GM21390 (cell line): ENCODE measurements around the gene P4HB.

Source experiments
- ATAC-seq: cut with Tn5 transposase; IDR thresholded peaks from one replicate; pipeline ENCODE4 v1.9.1; 2021; ENCODE audit not compliant: unreplicated experiment

Gene P4HB

DNA sequence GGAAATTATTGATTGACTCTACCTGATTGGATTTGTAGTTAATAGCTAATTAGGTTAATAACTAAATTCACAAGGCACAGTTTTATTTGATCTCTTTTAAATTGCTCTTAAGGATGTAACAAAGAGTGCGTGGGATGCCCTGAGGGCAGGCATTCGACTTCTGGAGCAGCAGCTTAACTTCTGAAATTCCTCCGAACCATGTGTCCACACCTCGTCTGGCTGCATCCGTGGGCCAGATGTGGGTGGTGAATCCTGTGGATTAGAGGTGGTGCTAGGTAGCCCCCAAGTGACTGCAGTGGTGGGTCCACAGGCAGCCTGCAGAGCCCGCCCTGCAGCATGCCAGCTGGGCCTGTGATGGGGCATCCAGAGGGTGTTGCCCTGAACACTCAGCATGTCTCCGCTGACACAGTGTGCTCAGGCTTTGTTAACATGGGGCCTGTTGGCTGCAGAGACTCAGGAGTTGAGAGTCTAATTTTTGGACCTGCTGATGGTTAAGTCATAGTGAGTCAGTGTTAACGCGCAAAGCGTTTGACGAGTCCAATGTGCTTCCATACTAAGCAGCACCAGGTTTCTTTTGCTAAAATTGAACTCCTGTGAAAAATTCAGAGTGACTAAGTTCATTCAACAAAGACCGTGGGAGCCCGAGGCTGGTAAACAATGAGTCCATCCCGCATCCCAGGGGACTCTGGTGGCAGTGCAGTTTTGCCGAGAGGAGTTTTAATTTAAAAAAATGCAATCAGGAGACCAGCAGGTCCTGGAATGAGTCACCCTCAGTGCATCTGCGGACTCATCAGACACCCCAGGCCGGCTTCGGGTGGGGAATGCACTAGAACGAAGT lies 37.9 kb upstream of the P4HB start:
- no peak for ATAC-seq

DNA sequence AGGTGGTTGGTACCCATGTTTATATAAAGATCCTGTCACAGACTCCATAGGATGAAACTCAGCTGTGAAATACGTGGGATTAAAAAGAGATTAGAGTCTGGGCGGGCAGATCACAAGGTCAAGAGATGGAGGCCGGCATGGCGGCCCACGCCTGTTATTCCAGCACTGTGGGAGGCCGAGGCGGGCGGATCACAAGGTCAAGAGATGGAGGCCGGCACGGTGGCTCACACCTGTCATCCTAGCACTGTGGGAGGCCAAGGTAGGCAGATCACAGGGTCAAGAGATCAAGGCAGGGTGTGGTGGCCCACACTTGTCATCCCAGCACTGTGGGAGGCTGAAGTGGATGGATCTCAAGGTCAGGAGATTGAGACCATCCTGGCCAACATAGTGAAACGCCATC lies 35.1 kb upstream of the P4HB start:
- ATAC-seq, result no peak

GRCh38 chr17:81891303-81891552 lies 30.9 kb upstream of the P4HB start:
- ATAC-seq, result peak; percentile 14

DNA sequence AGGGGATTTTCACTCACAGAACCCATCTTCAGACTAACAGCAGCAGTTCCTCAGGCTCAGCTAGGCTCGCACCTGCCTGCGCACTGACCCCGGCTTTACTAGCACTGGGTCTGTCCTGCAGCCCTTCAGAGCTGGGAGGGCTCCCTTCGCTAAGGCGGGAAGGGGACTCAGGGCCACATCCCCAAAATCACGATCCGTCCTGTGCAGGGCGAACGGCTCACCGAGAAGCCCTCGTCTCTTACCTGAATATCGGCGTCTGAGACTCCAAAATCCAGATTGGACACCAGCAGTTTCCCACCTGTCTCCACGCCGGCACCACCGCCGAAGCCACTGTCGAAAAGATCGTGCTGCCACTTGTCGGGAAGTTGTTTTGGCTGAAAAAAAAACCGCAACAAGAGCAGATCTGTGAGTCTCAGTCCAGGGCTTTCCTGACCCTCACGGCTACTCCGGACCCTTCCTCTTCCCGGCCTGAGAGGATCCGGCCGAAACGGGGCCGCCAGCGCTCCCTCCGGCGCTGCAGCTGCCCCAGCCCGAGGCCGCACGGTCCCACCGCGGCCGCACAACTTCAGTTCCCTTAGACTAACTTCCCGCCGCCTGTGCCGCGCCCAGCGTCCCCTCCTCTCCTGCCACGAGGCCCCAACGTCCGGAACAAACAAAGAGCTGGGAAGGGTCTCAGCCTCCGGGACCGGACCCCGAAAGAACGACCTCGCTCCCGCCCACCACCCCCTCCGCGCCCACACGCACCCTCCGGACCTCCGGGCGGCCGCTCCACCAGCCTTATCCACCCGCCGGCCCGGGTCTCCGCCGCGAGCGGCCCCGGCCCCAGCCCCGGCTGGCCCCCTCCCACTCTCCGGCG lies 30.3 kb upstream of the P4HB start:
- ATAC-seq, result peak; percentile 4

DNA sequence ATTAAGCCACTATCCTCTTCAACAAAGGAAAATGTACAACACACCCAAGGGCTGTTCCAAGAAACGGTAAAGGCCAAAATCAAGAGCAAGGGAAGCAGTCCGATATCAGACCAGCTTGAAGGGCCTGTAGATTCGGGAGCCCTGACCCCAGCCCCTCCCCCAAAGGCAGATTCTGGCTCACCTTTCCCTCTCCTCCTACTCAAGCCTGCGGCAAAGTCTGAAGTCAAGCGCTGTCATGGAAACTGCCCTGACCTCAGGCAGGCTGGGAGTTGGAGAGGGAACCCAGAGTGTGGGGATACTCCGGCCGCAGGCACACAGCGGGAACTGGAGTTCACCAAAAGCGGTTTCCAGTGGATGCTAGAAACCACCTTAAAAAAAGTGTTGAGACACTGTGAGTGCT lies 29.3 kb upstream of the P4HB start:
- no peak for ATAC-seq

DNA sequence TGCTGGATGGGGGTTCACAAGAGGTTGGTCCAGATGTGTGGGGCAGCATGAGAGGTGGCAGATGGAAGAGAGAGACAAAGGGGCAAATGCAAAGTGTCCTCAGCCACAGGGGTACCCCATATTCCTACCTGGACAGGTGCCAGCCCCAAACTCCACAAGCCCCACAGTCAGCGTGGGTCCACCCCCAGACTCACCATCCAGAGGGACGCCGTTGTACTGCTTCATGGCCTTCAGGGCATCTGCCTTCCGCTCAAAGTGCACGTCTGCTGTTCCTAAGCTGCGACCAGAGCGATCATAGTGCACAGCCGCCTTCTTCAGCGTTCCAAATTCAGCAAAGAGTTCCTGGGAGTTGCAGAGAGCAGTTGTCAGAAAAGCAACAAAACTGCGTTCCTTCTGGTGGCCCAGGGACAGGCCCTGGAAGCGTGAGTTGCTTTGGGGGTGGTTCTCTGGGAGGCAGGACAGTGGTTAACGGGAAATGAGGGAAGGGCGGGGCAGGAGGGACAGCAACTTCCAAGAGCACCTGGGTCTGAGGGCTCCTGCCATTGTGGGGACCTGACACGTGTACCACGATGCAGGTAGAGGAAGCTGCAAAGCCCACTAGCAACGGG lies 28.8 kb upstream of the P4HB start:
- no peak for ATAC-seq

DNA sequence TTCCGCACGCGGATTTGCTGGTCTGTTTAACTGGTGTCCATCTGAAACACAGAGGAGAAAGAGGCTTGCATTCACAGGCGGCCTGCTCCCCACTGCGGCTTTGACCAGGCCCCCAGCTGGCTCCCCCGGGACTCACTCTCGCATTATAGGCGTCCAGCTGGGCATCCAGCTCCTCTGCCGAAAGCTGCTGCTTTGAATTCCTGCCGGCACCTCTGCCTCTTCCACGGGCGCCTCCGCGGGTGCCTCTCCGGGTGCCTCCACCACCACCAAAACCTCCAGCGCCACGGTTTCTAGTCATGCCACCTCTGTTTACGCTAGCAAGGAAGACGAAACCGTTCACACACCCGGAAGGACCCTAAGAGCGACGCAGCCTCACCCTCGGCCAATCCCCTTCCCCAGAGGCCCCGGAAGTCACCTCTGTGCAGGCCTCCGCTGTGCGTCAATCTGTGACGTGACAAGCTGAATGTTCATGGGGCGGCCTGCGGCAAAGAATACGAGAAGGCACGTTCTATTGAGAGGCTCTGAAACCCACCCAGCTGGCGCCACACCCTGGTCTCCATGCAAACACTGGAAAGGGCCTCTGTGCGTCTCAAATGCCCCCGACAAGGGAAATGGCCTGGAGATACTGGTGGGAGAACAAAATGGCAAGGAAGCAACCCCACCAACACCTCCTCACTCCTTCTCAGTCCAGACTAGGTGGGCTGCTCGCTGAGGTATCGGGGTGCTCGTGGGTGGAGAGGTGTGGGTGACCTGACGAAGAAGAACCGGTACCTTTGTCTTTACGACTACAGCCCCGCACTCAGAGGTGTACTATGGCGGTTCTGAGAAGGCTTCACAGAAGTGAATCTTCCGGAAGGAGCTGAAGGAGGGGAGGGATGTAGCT lies 28.0 kb upstream of the P4HB start:
- no peak for ATAC-seq

DNA sequence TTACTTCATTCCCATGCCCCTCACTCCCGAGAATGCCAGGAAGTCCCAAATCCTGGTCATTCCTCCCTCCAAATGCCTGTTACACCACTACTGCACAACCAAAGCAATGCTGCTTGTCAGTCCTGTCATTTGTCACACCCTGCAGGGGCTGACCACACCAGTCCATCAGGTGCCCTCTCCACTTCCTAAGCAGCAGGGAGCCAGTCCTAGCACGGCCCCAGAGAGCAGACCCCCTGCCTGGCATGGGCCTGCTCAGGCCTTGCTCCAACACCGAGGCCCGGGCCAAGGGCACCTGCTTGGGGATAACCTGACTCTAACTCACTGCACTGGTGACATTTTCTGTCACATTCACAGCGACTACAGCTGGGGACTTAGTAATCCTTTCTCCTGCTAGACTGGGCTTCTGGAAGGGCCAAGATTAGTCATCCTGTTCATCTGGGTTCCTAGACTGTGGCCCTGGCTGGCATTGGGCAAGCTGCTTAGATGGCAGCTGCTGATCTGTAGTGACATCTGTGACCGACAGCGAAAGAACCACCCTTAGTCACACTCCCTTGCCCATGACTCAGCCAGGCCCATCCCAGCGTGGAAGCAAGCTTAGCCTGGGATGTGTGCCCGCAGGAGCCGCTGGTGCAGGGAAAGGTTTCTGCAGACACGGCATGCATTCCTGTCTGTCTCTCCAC lies 25.7 kb upstream of the P4HB start:
- no peak for ATAC-seq

DNA sequence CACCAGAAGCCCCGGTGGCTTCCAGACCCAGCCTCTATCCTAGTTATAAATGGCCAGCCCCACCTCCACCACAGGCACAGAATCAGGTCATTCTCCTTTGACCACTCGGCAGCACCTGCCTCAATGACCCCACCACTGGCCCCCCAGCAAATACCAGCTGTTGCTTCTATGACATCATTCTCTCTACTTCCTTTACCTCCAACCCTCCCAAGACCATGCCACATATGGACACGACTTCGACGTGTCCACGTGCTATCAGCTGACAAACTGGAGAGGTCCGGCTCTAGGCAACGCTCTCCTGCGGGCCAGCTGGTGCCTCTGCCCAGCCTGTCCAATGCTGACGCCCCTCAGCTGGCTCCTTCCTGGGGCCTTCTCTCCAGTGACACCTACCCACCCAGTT lies 25.1 kb upstream of the P4HB start:
- ATAC-seq, result no peak

DNA sequence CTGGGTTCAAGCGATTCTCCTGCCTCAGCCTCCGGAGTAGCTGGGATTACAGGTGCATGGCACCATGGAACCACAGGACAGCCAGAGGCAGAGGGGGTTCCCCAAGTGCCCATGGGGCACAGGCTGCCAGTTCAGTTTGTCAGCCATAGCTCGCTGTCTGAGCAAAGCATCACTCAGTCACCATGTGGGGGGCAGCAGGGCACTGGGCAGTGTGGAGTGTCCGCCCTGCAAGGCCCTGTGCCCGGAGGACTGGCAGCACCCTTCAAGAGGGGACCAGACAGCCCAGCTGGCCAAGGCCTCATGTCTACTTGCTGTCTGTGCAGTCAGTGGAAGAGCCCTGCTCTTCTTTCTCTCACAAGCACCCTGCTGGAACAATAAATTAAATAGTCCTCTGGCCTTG lies 24.6 kb upstream of the P4HB start:
- no peak for ATAC-seq

GRCh38 chr17:81884520-81884919 lies 24.2 kb upstream of the P4HB start:
- ATAC-seq, result no peak

DNA sequence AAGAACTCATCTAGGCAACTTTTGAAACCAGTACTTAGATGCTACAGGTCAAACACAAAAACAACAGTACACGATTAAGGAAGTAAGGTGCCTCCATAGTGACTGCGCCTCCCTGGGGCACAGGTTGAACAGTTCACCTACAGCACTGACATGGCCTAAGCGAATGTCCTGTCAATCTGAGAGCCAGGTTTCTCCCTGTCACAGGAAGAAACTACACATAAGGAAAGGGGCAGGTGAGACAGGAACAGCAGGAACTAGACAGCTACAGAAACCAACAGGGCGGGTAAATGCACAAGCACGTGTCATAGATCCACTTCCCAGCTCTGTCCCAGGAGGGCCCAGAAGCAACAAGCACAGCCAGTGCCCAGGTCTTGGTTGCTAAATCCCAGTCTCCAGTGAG lies 18.8 kb upstream of the P4HB start:
- no peak for ATAC-seq

DNA sequence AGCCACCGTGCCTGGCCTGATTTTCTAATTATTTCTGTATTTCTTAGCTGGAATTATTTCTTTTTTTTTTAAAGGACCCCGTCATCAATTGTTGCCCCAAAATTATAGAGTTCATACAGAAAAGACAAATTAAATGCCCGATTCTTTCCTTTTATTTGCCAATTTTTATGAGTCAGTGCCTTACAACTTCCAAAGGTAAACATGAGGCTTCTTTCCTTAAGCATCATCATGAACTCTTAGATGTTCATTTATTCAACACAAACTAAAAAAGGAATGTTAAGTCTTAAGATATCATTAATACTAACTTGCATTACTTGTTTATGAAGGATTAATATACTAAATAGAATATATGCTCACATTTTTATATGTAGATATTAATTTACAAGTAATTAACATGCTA lies 18.0 kb upstream of the P4HB start:
- ATAC-seq, result no peak

DNA sequence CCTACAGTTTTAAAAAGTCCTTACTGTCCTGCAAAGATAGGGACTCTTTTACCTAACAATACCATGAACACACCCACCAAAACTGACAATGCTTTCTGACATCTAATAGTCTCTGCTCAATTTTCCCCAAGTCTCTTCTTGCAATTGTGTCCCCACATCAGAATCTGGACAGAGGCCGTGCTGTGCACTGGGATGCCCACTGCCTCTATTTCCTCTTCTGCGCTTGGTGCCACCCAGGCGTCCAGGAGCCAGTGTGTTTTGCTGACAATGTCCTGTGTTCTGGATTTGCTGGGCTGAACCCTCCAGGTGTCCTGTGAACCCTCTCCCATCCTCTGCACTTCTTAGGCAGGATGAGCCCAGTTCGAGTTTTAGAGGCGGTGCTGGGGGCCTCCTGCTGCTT lies 17.2 kb upstream of the P4HB start:
- no peak for ATAC-seq

DNA sequence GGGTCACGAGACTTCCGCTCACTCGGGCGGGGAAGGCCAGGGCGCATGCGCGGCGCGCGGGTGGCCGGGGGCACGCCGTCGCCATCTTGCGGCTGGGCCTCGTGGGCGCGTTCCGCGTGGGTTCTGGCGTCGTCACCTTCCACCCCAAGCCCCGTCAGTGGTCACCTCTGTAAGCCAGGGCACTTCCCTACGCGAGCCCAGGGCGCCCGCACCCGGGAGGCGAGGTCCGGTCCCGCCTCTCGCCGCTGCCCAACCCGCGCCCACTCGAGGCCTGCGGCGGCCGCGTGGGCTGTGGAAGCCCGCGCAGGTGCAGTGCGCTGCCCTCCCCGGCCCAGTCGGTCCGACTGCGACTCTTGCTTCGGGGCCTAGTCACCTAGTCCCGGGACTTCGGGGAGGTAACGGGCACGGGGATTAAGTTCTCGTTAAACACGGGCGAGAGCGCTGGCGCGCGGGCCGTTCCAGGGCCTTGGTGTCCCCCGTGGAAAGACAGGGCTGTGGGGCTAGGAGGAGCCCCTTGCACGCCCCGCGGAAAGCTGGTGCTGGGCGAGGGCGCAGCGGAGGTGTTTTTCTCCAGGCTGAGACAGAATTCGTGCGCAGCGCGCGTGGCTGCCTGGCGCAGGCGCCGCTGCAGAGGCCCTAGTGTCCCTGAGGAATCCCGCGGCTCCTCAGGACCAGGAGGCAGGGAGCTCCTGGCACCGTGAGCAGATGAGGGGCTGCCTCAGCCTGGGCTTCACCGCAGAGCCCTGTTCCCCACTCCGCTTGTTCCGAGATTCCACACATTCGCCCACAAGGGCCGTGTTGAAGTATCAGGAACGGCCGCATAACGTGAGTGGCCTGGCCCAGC lies 11.3 kb upstream of the P4HB start:
- ATAC-seq, result no peak

- no peak for ATAC-seq
Measured at GRCh38 chr17:81870981-81871386, 10.6 kb upstream of the P4HB start, which contains the start of gene ARHGDIA. Gene ARHGDIA, minus strand, starts transcription at chr17:81871337. Its CDS starts 1,407 bp downstream, at chr17:81869930.

GRCh38 chr17:81870131-81870980 lies 10.0 kb upstream of the P4HB start:
- ATAC-seq, result no peak

GRCh38 chr17:81869221-81870130 lies 9.1 kb upstream of the P4HB start:
- ATAC-seq, result no peak
